ENCODE measurements around the gene RO60. TPM values are rescaled to one million over a fixed set of nuclear protein-coding genes. Genes with fewer than 3 reads are reported as not detected.
A peak's percentile ranks its signal among the peaks of the same experiment; 100 is the strongest.

Gene RO60
- total RNA-seq, 1 donor from 2014 or later: 51.8 TPM

DNA sequence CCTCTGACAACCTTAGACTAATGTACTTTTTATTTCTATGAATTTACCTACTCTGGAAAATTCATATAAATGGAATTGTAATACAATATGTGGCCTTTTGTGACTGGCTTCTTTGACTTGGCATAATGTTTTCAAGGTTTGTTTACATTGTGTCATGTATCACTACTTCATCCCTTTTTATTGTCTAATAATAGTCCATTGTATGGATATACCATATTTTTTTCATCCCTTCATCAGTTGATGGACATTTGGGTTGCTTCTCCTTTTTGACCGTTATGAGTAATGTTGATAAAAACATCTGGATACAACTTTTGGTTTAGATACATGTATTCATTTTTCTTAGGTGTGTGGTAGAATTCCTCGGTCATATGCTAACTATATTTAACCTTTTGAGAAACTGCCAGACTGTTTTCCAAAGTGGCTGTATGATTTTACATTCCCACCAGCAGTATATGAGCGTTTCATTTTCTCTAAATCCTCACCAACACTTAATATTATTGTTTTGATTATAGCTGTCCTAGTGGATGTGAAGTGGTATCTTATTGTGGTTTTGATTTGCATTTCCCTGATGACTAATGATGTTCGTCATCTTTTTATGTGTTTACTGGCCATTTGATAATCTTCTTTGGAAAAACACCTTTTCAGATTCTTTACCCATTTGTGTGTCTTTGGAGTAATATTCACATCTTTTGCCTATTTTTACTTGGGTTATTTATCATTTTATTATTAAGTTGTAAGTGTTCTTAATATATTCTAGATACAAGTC lies 3.5 kb downstream of the RO60 start:
- Histone ChIP-seq H3K4me1 (peaks cover 86% of the 10 kb centered on the region), H3K9me3 (replicated peaks) (no peaks in the 10 kb centered on the region), H3K36me3 (no peaks in the 10 kb centered on the region), H3K27ac (replicated peaks) (no peak overlapping the region), H3K27me3 (ENCODE audit: low read depth) (no peaks in the 10 kb centered on the region), H3K4me3 (no peak overlapping the region)
- DNase-seq: no peak
- TF ChIP-seq, protein P1, sequence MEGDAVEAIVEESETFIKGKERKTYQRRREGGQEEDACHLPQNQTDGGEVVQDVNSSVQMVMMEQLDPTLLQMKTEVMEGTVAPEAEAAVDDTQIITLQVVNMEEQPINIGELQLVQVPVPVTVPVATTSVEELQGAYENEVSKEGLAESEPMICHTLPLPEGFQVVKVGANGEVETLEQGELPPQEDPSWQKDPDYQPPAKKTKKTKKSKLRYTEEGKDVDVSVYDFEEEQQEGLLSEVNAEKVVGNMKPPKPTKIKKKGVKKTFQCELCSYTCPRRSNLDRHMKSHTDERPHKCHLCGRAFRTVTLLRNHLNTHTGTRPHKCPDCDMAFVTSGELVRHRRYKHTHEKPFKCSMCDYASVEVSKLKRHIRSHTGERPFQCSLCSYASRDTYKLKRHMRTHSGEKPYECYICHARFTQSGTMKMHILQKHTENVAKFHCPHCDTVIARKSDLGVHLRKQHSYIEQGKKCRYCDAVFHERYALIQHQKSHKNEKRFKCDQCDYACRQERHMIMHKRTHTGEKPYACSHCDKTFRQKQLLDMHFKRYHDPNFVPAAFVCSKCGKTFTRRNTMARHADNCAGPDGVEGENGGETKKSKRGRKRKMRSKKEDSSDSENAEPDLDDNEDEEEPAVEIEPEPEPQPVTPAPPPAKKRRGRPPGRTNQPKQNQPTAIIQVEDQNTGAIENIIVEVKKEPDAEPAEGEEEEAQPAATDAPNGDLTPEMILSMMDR (IDR thresholded peaks at IDR 0.05; ENCODE audit: borderline replicate concordance): no peak
- intact Hi-C loops (cut with micrococcal nuclease): no loop called here

DNA sequence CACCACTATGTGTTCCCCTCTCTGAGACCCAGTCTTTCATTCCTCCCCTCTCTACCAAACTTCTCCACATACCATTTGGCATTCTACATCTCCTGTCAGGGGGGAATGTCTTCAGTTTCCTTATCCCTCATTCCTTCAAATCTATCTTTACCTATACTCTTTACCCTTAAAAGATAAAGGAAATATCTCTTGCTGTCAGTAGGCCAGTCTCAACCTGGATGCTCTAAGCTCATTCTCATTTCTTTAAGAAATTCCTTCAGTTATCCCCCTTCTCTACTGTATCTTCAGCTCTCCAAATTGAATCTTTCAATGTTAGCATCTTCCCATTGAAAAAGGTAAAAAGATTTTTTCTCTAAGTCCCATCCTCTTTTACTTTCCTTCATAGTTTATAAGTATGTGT lies 6.5 kb downstream of the RO60 start:
- Histone ChIP-seq H3K4me1 (peaks cover 89% of the 10 kb centered on the region), H3K36me3 (peaks cover 5% of the 10 kb centered on the region), H3K27me3 (ENCODE audit: low read depth) (no peaks in the 10 kb centered on the region), H3K4me3 (no peak overlapping the region), H3K27ac (replicated peaks) (no peak overlapping the region), H3K9me3 (replicated peaks) (no peaks in the 10 kb centered on the region)
- no peak for DNase-seq
- intact Hi-C loops (cut with micrococcal nuclease): no loop called here
- TF ChIP-seq, protein P1 (IDR thresholded peaks at IDR 0.05; ENCODE audit: borderline replicate concordance): no peak

DNA sequence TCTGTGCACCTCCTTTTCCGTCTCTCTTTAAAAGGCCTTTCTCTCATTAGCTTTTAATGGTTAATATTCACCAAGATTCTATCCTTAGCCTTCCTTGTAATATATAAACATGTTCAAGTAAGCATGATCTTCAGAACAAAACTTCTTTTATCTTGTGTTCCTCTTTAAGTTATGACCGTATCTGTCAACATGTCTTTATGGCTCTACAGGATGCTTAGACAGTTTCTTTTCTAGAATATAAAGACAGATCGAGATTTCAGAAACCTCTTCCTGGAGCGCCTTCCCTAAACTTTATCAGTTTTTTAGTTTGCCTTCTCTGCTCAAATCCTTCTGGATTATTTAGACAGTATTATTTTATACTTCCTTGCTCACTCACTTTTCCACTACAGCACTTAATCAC lies 7.2 kb downstream of the RO60 start:
- peaks cover 5% of the 10 kb centered on the region for H3K36me3 ChIP-seq
- H3K4me3 ChIP-seq: no peak overlapping the region
- H3K9me3 ChIP-seq (replicated peaks): no peaks in the 10 kb centered on the region
- DNase-seq: no peak
- intact Hi-C loops (cut with micrococcal nuclease): no loop called here
- H3K4me1 ChIP-seq: peaks cover 89% of the 10 kb centered on the region
- TF ChIP-seq, protein P1 (IDR thresholded peaks at IDR 0.05; ENCODE audit: borderline replicate concordance): no peak
- no peaks in the 10 kb centered on the region for H3K27me3 ChIP-seq (ENCODE audit: low read depth)
- H3K27ac ChIP-seq (replicated peaks): no peak overlapping the region

DNA sequence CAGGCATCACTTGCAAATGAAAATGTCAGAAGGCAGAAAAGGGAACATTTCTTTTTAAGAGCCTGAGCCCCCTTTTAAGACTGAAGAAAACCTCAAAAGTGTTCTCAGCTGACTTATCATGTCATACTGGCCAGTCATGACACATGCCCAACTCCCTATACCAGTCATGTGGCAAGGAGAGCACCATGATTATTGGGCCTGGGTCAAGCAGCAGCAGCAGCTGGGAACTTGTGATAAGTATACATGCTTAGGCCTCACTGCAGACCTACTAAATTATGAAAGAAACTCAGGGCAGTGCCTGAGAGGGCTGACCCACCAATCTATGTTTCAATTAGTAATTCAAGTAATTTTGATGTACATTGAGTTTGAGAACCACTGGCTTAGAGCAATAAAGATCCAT lies 8.6 kb downstream of the RO60 start:
- Histone ChIP-seq H3K4me3 (no peak overlapping the region), H3K27me3 (ENCODE audit: low read depth) (no peaks in the 10 kb centered on the region), H3K27ac (replicated peaks) (no peak overlapping the region), H3K9me3 (replicated peaks) (no peaks in the 10 kb centered on the region), H3K36me3 (peaks cover 5% of the 10 kb centered on the region), H3K4me1 (peaks cover 83% of the 10 kb centered on the region)
- TF ChIP-seq, protein P1 (IDR thresholded peaks at IDR 0.05; ENCODE audit: borderline replicate concordance): no peak
- intact Hi-C loops (cut with micrococcal nuclease): no loop called here
- no peak for DNase-seq

GRCh38 chr1:193069748-193070385 lies 10.5 kb downstream of the RO60 start:
- DNase-seq: no peak
- intact Hi-C loops (cut with micrococcal nuclease): no loop called here
- Histone ChIP-seq H3K4me1 (peaks cover 68% of the 10 kb centered on the region), H3K9me3 (replicated peaks) (no peaks in the 10 kb centered on the region), H3K4me3 (no peak overlapping the region), H3K27me3 (ENCODE audit: low read depth) (no peaks in the 10 kb centered on the region), H3K36me3 (peaks cover 10% of the 10 kb centered on the region), H3K27ac (replicated peaks) (peak overlapping the region; percentile 24)
- TF ChIP-seq, protein P1 (IDR thresholded peaks at IDR 0.05; ENCODE audit: borderline replicate concordance): no peak
